Loucy (cell line): ENCODE measurements around the gene SLC25A21.
"Not testable (repeated sequence)": the region's sequence is repeated elsewhere in the genome, so short reads cannot be mapped to it uniquely, and the experiment has no call there.

Source experiments
- H2AFZ ChIP-seq: fragments of 200-600 bp; sonication (generic); 2 replicates; pipeline ENCODE4 v1.6.0; 2016; ENCODE audit warnings: antibody characterized with exemption, mild to moderate bottlenecking, low read length, moderate library complexity
- H3F3A ChIP-seq: fragments of 200-600 bp; 2 replicates; pipeline ENCODE4 v1.6.0; 2016; ENCODE audit warnings: antibody characterized with exemption, low read depth, mild to moderate bottlenecking
- H3K27me3 ChIP-seq: fragments of 200-600 bp; sonication (generic); 2 replicates; pipeline ENCODE4 v1.6.1; 2014; ENCODE audit warnings: low read length, mild to moderate bottlenecking; ENCODE audit not compliant: insufficient read depth, poor library complexity, severe bottlenecking
- H3K36me3 ChIP-seq: fragments of 200-600 bp; sonication (generic); 2 replicates; pipeline ENCODE4 v1.6.1; 2016; ENCODE audit warnings: low read length; ENCODE audit not compliant: insufficient read depth
- H3K4me1 ChIP-seq: fragments of 200-600 bp; sonication (generic); 2 replicates; pipeline ENCODE4 v1.5.1; 2014; ENCODE audit warnings: low read length, mild to moderate bottlenecking; ENCODE audit not compliant: insufficient read depth, poor library complexity, severe bottlenecking
- H3K4me2 ChIP-seq: fragments of 200-600 bp; sonication (generic); 2 replicates; pipeline ENCODE4 v1.6.0; 2014; ENCODE audit warnings: antibody characterized with exemption, low read length, low read depth, mild to moderate bottlenecking; ENCODE audit not compliant: poor library complexity, severe bottlenecking
- H3K4me3 ChIP-seq: fragments of 200-600 bp; sonication (generic); 2 replicates; pipeline ENCODE4 v1.5.1; 2014; ENCODE audit warnings: low read length, mild to moderate bottlenecking, mixed read lengths; ENCODE audit not compliant: poor library complexity, severe bottlenecking
- H3K79me2 ChIP-seq: fragments of 200-600 bp; sonication (generic); 2 replicates; pipeline ENCODE4 v1.6.1; 2014; ENCODE audit warnings: low read length; ENCODE audit not compliant: insufficient read depth
- H3K9ac ChIP-seq: fragments of 200-600 bp; sonication (generic); 2 replicates; pipeline ENCODE4 v1.6.0; 2014; ENCODE audit warnings: mild to moderate bottlenecking, low read depth, low read length, moderate library complexity; ENCODE audit not compliant: poor library complexity, severe bottlenecking
- H3K9me2 ChIP-seq: fragments of 200-600 bp; sonication (generic); replicated peaks from 2 replicates; pipeline ENCODE4 v1.6.1; 2016; ENCODE audit warnings: low read depth, low read length, mixed read lengths
- H3K9me3 ChIP-seq: fragments of 200-600 bp; sonication (generic); 2 replicates; pipeline ENCODE4 v1.6.1; 2014; ENCODE audit warnings: mild to moderate bottlenecking, antibody characterized with exemption, low read length, low read depth; ENCODE audit not compliant: insufficient read depth
- H4K20me1 ChIP-seq: fragments of 200-600 bp; sonication (generic); 2 replicates; pipeline ENCODE4 v1.6.0; 2014; ENCODE audit warnings: antibody characterized with exemption, low read length, mild to moderate bottlenecking; ENCODE audit not compliant: insufficient read depth, poor library complexity, severe bottlenecking
- EZH2phosphoT487 ChIP-seq: fragments of 200-600 bp; IDR thresholded peaks from 2 replicates; pipeline ENCODE4 v1.6.1; 2018; ENCODE audit warnings: antibody characterized with exemption, mild to moderate bottlenecking, moderate library complexity, borderline replicate concordance
- TF ChIP-seq, protein P1 (sequence below): fragments of 200-600 bp; sonication (generic); conservative IDR thresholded peaks from 2 replicates; pipeline ENCODE4 v1.5.1; 2014; ENCODE audit warnings: mild to moderate bottlenecking, antibody characterized with exemption, low read length

Gene SLC25A21

DNA sequence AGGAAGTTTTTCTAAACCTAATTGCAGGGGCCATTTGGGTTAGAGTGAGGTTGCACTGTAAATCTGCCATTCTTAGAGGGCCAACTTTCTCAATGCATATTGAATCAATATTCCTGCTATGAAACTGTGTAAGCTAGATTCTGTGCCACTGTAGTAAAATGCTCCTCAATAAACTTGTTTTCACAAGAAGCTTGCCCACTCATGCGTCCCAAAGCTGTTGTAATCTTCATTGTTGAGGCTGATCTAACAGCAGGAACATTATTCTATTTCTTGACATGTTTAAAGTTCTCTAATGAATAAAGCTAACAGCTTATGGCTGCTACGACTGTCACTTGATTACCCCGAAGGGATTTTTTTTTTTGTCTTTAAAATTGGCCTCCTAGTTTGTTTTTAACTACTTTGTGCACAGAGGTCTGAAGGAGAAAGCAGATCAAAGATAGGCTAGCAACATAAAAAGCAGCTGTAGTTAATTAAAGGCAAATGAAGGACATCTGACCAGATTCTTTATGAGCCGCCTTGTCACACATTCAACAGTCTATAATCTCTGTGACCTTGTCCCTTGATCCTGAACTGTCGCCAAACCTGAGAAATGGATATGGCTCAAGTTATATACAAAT, 267.0 kb downstream of the SLC25A21 start:
- H3K36me3 ChIP-seq = no peaks in the 10 kb centered on the region
- no peaks in the 10 kb centered on the region for H4K20me1 ChIP-seq
- H3K79me2 ChIP-seq = no peaks in the 10 kb centered on the region
- no peak for TF ChIP-seq EZH2phosphoT487
- TF ChIP-seq, protein P1, sequence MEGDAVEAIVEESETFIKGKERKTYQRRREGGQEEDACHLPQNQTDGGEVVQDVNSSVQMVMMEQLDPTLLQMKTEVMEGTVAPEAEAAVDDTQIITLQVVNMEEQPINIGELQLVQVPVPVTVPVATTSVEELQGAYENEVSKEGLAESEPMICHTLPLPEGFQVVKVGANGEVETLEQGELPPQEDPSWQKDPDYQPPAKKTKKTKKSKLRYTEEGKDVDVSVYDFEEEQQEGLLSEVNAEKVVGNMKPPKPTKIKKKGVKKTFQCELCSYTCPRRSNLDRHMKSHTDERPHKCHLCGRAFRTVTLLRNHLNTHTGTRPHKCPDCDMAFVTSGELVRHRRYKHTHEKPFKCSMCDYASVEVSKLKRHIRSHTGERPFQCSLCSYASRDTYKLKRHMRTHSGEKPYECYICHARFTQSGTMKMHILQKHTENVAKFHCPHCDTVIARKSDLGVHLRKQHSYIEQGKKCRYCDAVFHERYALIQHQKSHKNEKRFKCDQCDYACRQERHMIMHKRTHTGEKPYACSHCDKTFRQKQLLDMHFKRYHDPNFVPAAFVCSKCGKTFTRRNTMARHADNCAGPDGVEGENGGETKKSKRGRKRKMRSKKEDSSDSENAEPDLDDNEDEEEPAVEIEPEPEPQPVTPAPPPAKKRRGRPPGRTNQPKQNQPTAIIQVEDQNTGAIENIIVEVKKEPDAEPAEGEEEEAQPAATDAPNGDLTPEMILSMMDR = no peak
- H3K9me2 ChIP-seq = no peaks in the 10 kb centered on the region
- no peak overlapping the region for H3K4me3 ChIP-seq
- H3K4me1 ChIP-seq = no peaks in the 10 kb centered on the region
- no peak overlapping the region for H3K4me2 ChIP-seq
- H2AFZ ChIP-seq = no peak overlapping the region
- H3K27me3 ChIP-seq = no peaks in the 10 kb centered on the region
- H3K9me3 ChIP-seq = no peaks in the 10 kb centered on the region
- no peak overlapping the region for H3K9ac ChIP-seq
- H3F3A ChIP-seq = no peaks in the 10 kb centered on the region

DNA sequence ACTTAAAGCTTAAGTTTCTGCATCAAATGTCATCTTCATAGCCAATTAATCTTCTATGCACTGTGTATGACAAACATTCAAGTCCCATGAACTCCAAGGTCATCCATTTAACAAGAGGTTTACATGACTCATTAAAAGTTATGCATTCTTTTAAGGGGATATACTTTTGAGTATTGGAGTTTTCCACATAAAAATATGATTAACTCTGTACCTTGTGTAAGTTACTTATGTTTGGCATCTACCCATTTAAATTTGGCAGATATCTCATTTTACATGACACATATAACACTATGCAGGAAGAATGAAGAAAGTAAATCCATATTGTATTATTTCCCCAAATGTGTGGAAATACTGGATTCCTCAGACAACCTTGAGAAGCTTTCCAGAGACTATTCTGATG, 270.5 kb downstream of the SLC25A21 start:
- H3K4me2 ChIP-seq = no peak overlapping the region
- H3K4me3 ChIP-seq = no peak overlapping the region
- H3K9me3 ChIP-seq = no peaks in the 10 kb centered on the region
- H3K9me2 ChIP-seq = no peaks in the 10 kb centered on the region
- no peak for TF ChIP-seq EZH2phosphoT487
- TF ChIP-seq, protein P1 = no peak
- no peaks in the 10 kb centered on the region for H4K20me1 ChIP-seq
- H2AFZ ChIP-seq = no peak overlapping the region
- H3F3A ChIP-seq = no peaks in the 10 kb centered on the region
- H3K79me2 ChIP-seq = no peaks in the 10 kb centered on the region
- no peaks in the 10 kb centered on the region for H3K4me1 ChIP-seq
- H3K27me3 ChIP-seq = no peaks in the 10 kb centered on the region
- H3K36me3 ChIP-seq = no peaks in the 10 kb centered on the region
- no peak overlapping the region for H3K9ac ChIP-seq

DNA sequence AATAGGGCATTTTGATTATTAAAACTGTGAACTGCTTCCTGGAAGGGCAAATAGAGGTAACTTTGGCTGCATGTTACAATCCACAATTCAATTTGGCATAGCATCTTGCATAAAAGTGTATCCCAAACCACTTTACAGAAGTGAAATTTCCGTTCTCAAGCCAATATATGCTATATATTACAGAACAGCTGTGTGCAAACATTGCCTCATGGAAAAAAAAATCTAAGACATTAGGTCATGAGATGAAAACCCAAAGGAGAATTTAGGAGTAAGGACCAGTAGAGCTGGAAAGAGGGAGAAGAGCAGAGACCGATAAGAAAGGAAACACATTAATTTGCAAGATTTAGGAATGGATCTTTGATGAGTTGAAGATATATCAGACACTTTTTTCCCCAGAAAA, 271.6 kb downstream of the SLC25A21 start:
- Histone ChIP-seq H3K36me3 (no peaks in the 10 kb centered on the region), H3K9ac (no peak overlapping the region), H3K4me2 (no peak overlapping the region), H3K9me3 (no peaks in the 10 kb centered on the region), H3K9me2 (no peaks in the 10 kb centered on the region), H3K4me3 (no peak overlapping the region), H3K79me2 (no peaks in the 10 kb centered on the region), H3K27me3 (no peaks in the 10 kb centered on the region), H2AFZ (no peak overlapping the region), H3F3A (no peaks in the 10 kb centered on the region), H3K4me1 (no peaks in the 10 kb centered on the region), H4K20me1 (no peaks in the 10 kb centered on the region)
- TF ChIP-seq EZH2phosphoT487 = no peak
- TF ChIP-seq, protein P1 = no peak

DNA sequence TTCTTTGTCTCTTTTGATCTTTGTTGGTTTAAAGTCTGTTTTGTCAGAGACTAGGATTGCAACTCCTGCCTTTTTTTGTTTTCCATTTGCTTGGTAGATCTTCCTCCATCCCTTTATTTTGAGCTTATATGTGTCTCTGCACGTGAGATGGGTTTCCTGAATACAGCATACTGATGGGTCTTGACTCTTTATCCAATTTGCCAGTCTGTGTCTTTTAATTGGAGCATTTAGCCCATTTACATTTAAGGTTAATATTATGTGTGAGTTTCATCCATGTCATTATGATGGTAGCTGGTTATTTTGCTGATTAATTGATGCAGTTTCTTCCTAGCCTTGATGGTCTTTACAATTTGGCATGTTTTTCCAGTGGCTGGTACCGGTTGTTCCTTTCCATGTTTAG, 276.1 kb downstream of the SLC25A21 start:
- H3F3A ChIP-seq, H3K4me1 ChIP-seq, H3K4me3 ChIP-seq, H3K4me2 ChIP-seq, H4K20me1 ChIP-seq, H3K36me3 ChIP-seq, H3K9me3 ChIP-seq, H2AFZ ChIP-seq, H3K9me2 ChIP-seq, H3K27me3 ChIP-seq, H3K79me2 ChIP-seq, H3K9ac ChIP-seq: not testable (repeated sequence)
